Upper lobe of right lung (tissue), 1 donor: ENCODE data around the gene B3GLCT. TPM values are rescaled to one million over a fixed set of nuclear protein-coding genes. Genes with fewer than 3 reads are reported as not detected.

ENCODE experiments used
- ATAC-seq: fragments of 200-7000 bp; cut with Tn5 transposase; one replicate; pipeline ENCODE4 v1.9.1; 2020; ENCODE audit warnings: mild to moderate bottlenecking, moderate library complexity
- DNase-seq: peaks from one replicate; pipeline ENCODE4 v3.0.0-alpha.2; 2020
- H3K27ac ChIP-seq: fragments of 200-600 bp; one replicate; pipeline ENCODE4 v1.8.0; 2022
- H3K27me3 ChIP-seq: fragments of 200-600 bp; one replicate; pipeline ENCODE4 v1.8.0; 2022; ENCODE audit warnings: mild to moderate bottlenecking
- H3K36me3 ChIP-seq: fragments of 200-600 bp; one replicate; pipeline ENCODE4 v1.8.0; 2022
- H3K4me1 ChIP-seq: fragments of 200-600 bp; one replicate; pipeline ENCODE4 v1.8.0; 2022
- H3K4me3 ChIP-seq: fragments of 200-600 bp; one replicate; pipeline ENCODE4 v1.8.0; 2022; ENCODE audit warnings: mild to moderate bottlenecking
- H3K9me3 ChIP-seq: fragments of 200-600 bp; one replicate; pipeline ENCODE4 v1.8.0; 2022
- CTCF ChIP-seq: fragments of 200-600 bp; IDR thresholded peaks from one replicate; pipeline ENCODE4 v1.8.0; 2022; ENCODE audit warnings: antibody characterized with exemption
- intact Hi-C: fragments of 100-400 bp; cut with DNase I; formaldehyde crosslinking; loops from one replicate; pipeline ENCODE4 v1.11.0; 2022
- total RNA-seq: library from RNA; stranded (reverse); fragmentation: NEBNext Ultra II Directional; extraction: Animal tissue kit (Norgen Biotek cat#: 25700); gene quantifications from one replicate; pipeline ENCODE4 v1.2.1, GENCODE V29; 2021
- donor health status: DM: no; HTN: yes; CAD: no; lungs with severe emphysema.

The B3GLCT gene
- total RNA-seq, 1 donor from 2014 or later, result 6.7 TPM

GRCh38 chr13:31227063-31227462 lies 27.3 kb downstream of the B3GLCT start:
- H3K4me1 ChIP-seq, result no peaks in the 10 kb centered on the region
- no peak for ATAC-seq
- no peaks in the 10 kb centered on the region for H3K9me3 ChIP-seq
- no peaks in the 10 kb centered on the region for H3K36me3 ChIP-seq
- H3K27ac ChIP-seq, result no peak overlapping the region
- H3K27me3 ChIP-seq, result no peaks in the 10 kb centered on the region
- no peak for TF ChIP-seq CTCF
- no peak overlapping the region for H3K4me3 ChIP-seq
- intact Hi-C loops, result no loop called here
- no peak for DNase-seq

GRCh38 chr13:31227870-31228269 lies 28.1 kb downstream of the B3GLCT start:
- no peaks in the 10 kb centered on the region for H3K27me3 ChIP-seq

GRCh38 chr13:31234729-31235128 lies 35.0 kb downstream of the B3GLCT start:
- intact Hi-C loops, result loop anchor here (10.0 kb wide), 1 partner anchor 190 kb away; no protein-coding TSS in a partner anchor

More at GRCh38 chr13:31227870-31228269, 28.1 kb downstream of the B3GLCT start:
- H3K4me1 ChIP-seq, result no peaks in the 10 kb centered on the region
- DNase-seq, result no peak
- H3K27ac ChIP-seq, result no peak overlapping the region
- no peak overlapping the region for H3K4me3 ChIP-seq
- H3K36me3 ChIP-seq, result no peaks in the 10 kb centered on the region
- intact Hi-C loops, result no loop called here
- ATAC-seq, result no peak
- TF ChIP-seq CTCF, result no peak
- no peaks in the 10 kb centered on the region for H3K9me3 ChIP-seq

GRCh38 chr13:31236211-31236786 lies 36.5 kb downstream of the B3GLCT start:
- DNase-seq (no peak), ATAC-seq (peak; percentile 54)
- intact Hi-C loops, result loop anchor here (10.0 kb wide), 1 partner anchor 189 kb away; no protein-coding TSS in a partner anchor

More at GRCh38 chr13:31234729-31235128, 35.0 kb downstream of the B3GLCT start:
- Histone ChIP-seq H3K27me3 (no peaks in the 10 kb centered on the region), H3K9me3 (no peaks in the 10 kb centered on the region), H3K27ac (no peak overlapping the region), H3K4me1 (no peaks in the 10 kb centered on the region), H3K4me3 (no peak overlapping the region), H3K36me3 (no peaks in the 10 kb centered on the region)
- DNase-seq (no peak), ATAC-seq (peak; percentile 33)
- no peak for TF ChIP-seq CTCF

GRCh38 chr13:31240921-31241320 lies 41.1 kb downstream of the B3GLCT start:
- DNase-seq, result no peak

More at GRCh38 chr13:31236211-31236786, 36.5 kb downstream of the B3GLCT start:
- peak; percentile 73 for TF ChIP-seq CTCF
- H3K27ac ChIP-seq, result no peak overlapping the region
- no peaks in the 10 kb centered on the region for H3K9me3 ChIP-seq
- no peaks in the 10 kb centered on the region for H3K4me1 ChIP-seq
- no peaks in the 10 kb centered on the region for H3K27me3 ChIP-seq
- H3K36me3 ChIP-seq, result no peaks in the 10 kb centered on the region
- no peak overlapping the region for H3K4me3 ChIP-seq

More at GRCh38 chr13:31240921-31241320, 41.1 kb downstream of the B3GLCT start:
- Histone ChIP-seq H3K9me3 (no peaks in the 10 kb centered on the region), H3K27ac (no peak overlapping the region), H3K4me3 (no peak overlapping the region), H3K4me1 (no peaks in the 10 kb centered on the region), H3K27me3 (no peaks in the 10 kb centered on the region), H3K36me3 (no peaks in the 10 kb centered on the region)
- TF ChIP-seq CTCF, result no peak
- intact Hi-C loops, result no loop called here
- peak; percentile 12 for ATAC-seq
